ENCODE data around the gene ATP5F1E. TPM values are rescaled to one million over a fixed set of nuclear protein-coding genes. Genes with fewer than 3 reads are reported as not detected.

ATP5F1E gene
- total and polyA plus RNA-seq, 9 of the 15 experiments (the other 6 are each of a cell fraction or from before 2014, with no cell fraction given), result 60.3 to 162 (median 113) TPM

DNA sequence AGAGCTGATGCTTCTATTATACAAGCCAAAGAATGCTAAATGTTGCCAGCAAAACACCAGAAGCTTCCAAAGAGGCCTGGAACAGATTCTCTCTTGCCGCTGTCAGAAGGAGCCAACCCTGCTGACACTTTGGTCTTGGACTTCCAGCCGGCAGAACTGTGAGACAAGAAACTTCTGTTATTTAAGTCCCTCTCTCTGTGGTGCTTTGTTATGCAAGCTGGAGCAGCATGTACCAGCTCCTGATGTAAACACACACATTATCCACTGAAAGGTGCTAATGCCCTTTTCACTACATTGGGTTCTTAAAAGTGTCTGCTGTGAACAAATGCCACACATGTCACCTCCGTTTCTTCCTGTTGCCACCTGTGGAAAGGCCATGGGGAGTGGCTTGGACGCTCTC lies 36.4 kb upstream of the ATP5F1E start:
- DNase-seq (ENCODE audit: extremely low read depth in 1 of 4, low spot score in 3 of 4), result no peak
- 0% methylated on average over 4 of the region's 4 CpGs for WGBS (ENCODE audit: insufficient coverage, low coverage, missing lambda C conversion rate)
- H3K9ac ChIP-seq (ENCODE audit: insufficient read depth in 1 of 2, low read depth in 2 of 2, low read length in 2 of 2), result no peak overlapping the region
- peaks cover 16 to 34% of the 10 kb centered on the region in 2 experiments; a peak in 4 of 5 replicates for H3K27me3 ChIP-seq (ENCODE audit: control insufficient read depth in 2 of 2, insufficient read depth in 2 of 2, low read length in 2 of 2)
- H3K9me3 ChIP-seq (replicated peaks; ENCODE audit: control insufficient read depth, insufficient read depth, low read depth, low read length), result no peaks in the 10 kb centered on the region
- no peaks in the 10 kb centered on the region for H3K9me1 ChIP-seq (ENCODE audit: control insufficient read depth, insufficient read depth, low read length)
- POLR2A ChIA-PET, result no interaction called here
- TF ChIP-seq, protein P1, sequence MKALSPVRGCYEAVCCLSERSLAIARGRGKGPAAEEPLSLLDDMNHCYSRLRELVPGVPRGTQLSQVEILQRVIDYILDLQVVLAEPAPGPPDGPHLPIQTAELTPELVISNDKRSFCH (CRISPR knock-in tag; IDR thresholded peaks at IDR 0.05), result no peak
- TF ChIP-seq, protein P1 (tag; IDR thresholded peaks at IDR 0.05), result no peak
- TF ChIP-seq SETDB1 (IDR thresholded peaks at IDR 0.05; ENCODE audit: low read length), result no peak
- TF ChIP-seq SAP30 (IDR thresholded peaks at IDR 0.05; ENCODE audit: borderline replicate concordance, insufficient read depth, low read depth, low read length, poor library complexity, severe bottlenecking), result no peak
- TF ChIP-seq PPARD (CRISPR knock-in tag; IDR thresholded peaks at IDR 0.05), result no peak
- no peak for TF ChIP-seq SREBF2 (CRISPR knock-in tag; IDR thresholded peaks at IDR 0.05)
- no peak for TF ChIP-seq POLR3A (IDR thresholded peaks at IDR 0.05; ENCODE audit: borderline replicate concordance, extremely low read depth, insufficient read depth, insufficient read length)
- TF ChIP-seq MYNN (IDR thresholded peaks at IDR 0.05), result no peak
- no peak for TF ChIP-seq MYNN (CRISPR knock-in tag; IDR thresholded peaks at IDR 0.05)
- TF ChIP-seq RCOR1 (IDR thresholded peaks at IDR 0.05; ENCODE audit: borderline replicate concordance in 1 of 2, low read depth in 2 of 2, low read length in 2 of 2), result no peak
- TF ChIP-seq HNRNPL (IDR thresholded peaks at IDR 0.05; ENCODE audit: low read depth, low read length), result no peak
- TF ChIP-seq PCBP2 (IDR thresholded peaks at IDR 0.05; ENCODE audit: low read depth, low read length, poor library complexity, severe bottlenecking), result no peak
- no peak for TF ChIP-seq ZBED1 (IDR thresholded peaks at IDR 0.05)
- TF ChIP-seq GTF2F1 (IDR thresholded peaks at IDR 0.05; ENCODE audit: low read depth, low read length), result no peak
- TF ChIP-seq EWSR1 (IDR thresholded peaks at IDR 0.05; ENCODE audit: borderline replicate concordance, low read depth, partially characterized antibody), result no peak
- TF ChIP-seq HLTF (IDR thresholded peaks at IDR 0.05), result no peak
- TF ChIP-seq TRIM28 (IDR thresholded peaks at IDR 0.05), result no peak
- no peak for TF ChIP-seq RAD51 (IDR thresholded peaks at IDR 0.05; ENCODE audit: borderline replicate concordance, low read depth)
- TF ChIP-seq ZNF174 (CRISPR knock-in tag; IDR thresholded peaks at IDR 0.05), result no peak
- TF ChIP-seq, protein P2, sequence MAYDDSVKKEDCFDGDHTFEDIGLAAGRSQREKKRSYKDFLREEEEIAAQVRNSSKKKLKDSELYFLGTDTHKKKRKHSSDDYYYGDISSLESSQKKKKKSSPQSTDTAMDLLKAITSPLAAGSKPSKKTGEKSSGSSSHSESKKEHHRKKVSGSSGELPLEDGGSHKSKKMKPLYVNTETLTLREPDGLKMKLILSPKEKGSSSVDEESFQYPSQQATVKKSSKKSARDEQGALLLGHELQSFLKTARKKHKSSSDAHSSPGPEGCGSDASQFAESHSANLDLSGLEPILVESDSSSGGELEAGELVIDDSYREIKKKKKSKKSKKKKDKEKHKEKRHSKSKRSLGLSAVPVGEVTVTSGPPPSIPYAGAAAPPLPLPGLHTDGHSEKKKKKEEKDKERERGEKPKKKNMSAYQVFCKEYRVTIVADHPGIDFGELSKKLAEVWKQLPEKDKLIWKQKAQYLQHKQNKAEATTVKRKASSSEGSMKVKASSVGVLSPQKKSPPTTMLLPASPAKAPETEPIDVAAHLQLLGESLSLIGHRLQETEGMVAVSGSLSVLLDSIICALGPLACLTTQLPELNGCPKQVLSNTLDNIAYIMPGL (CRISPR knock-in tag; IDR thresholded peaks at IDR 0.05), result no peak
- no peak for TF ChIP-seq FUS (optimal IDR thresholded peaks at IDR 0.05; ENCODE audit: low read depth, low read length)
- no peak for TF ChIP-seq ZBTB17 (CRISPR knock-in tag; IDR thresholded peaks at IDR 0.05)
- no peak overlapping the region for H3K4me2 ChIP-seq (ENCODE audit: insufficient read depth, low read length)
- H2AFZ ChIP-seq (ENCODE audit: low read depth, low read length), result no peak overlapping the region
- in situ Hi-C loops (cut with MboI) (no loop called here), intact Hi-C loops (cut with micrococcal nuclease) (no loop called here)
- no peaks in the 10 kb centered on the region for H3K79me2 ChIP-seq (ENCODE audit: control insufficient read depth, insufficient read depth, low read length)
- no peaks in the 10 kb centered on the region for H3K4me1 ChIP-seq (replicated peaks in 1 of 2; ENCODE audit: control insufficient read depth in 2 of 2, insufficient read depth in 2 of 2, low read length in 2 of 2)
- H3K27ac ChIP-seq (ENCODE audit: extremely low read depth, low read depth, low read length), result no peak overlapping the region
- H3K4me3 ChIP-seq, result no peak overlapping the region
- ATAC-seq, result no peak
- no peaks in the 10 kb centered on the region for H4K20me1 ChIP-seq (replicated peaks; ENCODE audit: control insufficient read depth, insufficient read depth, low read length)
- no peaks in the 10 kb centered on the region for H3K36me3 ChIP-seq (ENCODE audit: control insufficient read depth, insufficient read depth, low read length)
- no peak for FAIRE-seq
- BruUV-seq (replicated peaks), result no TSS peak
- CTCF ChIA-PET (ENCODE audit: low intra/inter-chr PET ratio), result no interaction called here
